OCI-LY1 (cell line): ENCODE measurements around the gene TMED10.
"Not testable (repeated sequence)": the region's sequence is repeated elsewhere in the genome, so short reads cannot be mapped to it uniquely, and the experiment has no call there.

Experiments
- H2AFZ ChIP-seq: fragments of 200-600 bp; sonication (generic), shearing (Covaris generic); 2 replicates; pipeline ENCODE4 v1.6.0; 2014; ENCODE audit warnings: antibody characterized with exemption, mild to moderate bottlenecking, low read length
- H3F3A ChIP-seq: fragments of 200-600 bp; sonication (generic), shearing (Covaris generic); 2 replicates; pipeline ENCODE4 v1.6.0; 2014; ENCODE audit warnings: mild to moderate bottlenecking, antibody characterized with exemption, low read length, moderate library complexity; ENCODE audit not compliant: insufficient read depth
- H3K27ac ChIP-seq: fragments of 200-600 bp; sonication (generic); 2 replicates; pipeline ENCODE4 v1.5.1; 2014; ENCODE audit warnings: low read length, mixed run types, mild to moderate bottlenecking, low read depth; ENCODE audit not compliant: poor library complexity, severe bottlenecking
- H3K27me3 ChIP-seq: fragments of 200-600 bp; sonication (generic); 2 replicates; pipeline ENCODE4 v1.6.0; 2014; ENCODE audit warnings: antibody characterized with exemption, mild to moderate bottlenecking, low read length, moderate library complexity; ENCODE audit not compliant: insufficient read depth
- H3K36me3 ChIP-seq: fragments of 200-600 bp; sonication (generic); 2 replicates; pipeline ENCODE4 v1.6.1; 2014; ENCODE audit warnings: mild to moderate bottlenecking, antibody characterized with exemption, low read length, moderate library complexity, mixed read lengths; ENCODE audit not compliant: insufficient read depth
- H3K4me1 ChIP-seq: fragments of 200-600 bp; sonication (generic); 2 replicates; pipeline ENCODE4 v1.5.1; 2014; ENCODE audit warnings: mild to moderate bottlenecking, low read length, moderate library complexity; ENCODE audit not compliant: insufficient read depth, severe bottlenecking
- H3K4me2 ChIP-seq: fragments of 200-600 bp; sonication (generic), shearing (Covaris generic); 2 replicates; pipeline ENCODE4 v1.6.1; 2014; ENCODE audit warnings: low read length
- H3K4me3 ChIP-seq: fragments of 200-600 bp; sonication (generic); 2 replicates; pipeline ENCODE4 v1.5.1; 2014; ENCODE audit warnings: low read length, low read depth, mild to moderate bottlenecking, mixed read lengths; ENCODE audit not compliant: poor library complexity, severe bottlenecking
- H3K79me2 ChIP-seq: fragments of 200-600 bp; shearing (Covaris generic); 2 replicates; pipeline ENCODE4 v1.6.1; 2016; ENCODE audit warnings: mixed run types, low read length, mixed read lengths; ENCODE audit not compliant: insufficient read depth
- H3K9ac ChIP-seq: fragments of 200-600 bp; sonication (generic), shearing (Covaris generic); 2 replicates; pipeline ENCODE4 v1.6.1; 2014; ENCODE audit warnings: mild to moderate bottlenecking, low read length, mixed read lengths
- H3K9me2 ChIP-seq: fragments of 200-600 bp; sonication (generic), shearing (Covaris generic); 2 replicates; pipeline ENCODE4 v1.6.1; 2014; ENCODE audit warnings: low read depth, mild to moderate bottlenecking, low read length, mixed read lengths
- H3K9me3 ChIP-seq: fragments of 200-600 bp; shearing (Covaris generic); 2 replicates; pipeline ENCODE4 v1.6.1; 2014; ENCODE audit warnings: low read length, mixed read lengths
- H4K20me1 ChIP-seq: fragments of 200-600 bp; sonication (generic), shearing (Covaris generic); 2 replicates; pipeline ENCODE4 v1.6.0; 2016; ENCODE audit warnings: mild to moderate bottlenecking, low read length; ENCODE audit not compliant: insufficient read depth
- EZH2 ChIP-seq: fragments of 200-600 bp; sonication (generic), shearing (Covaris generic); IDR thresholded peaks from 2 replicates; pipeline ENCODE4 v1.8.0; 2017; ENCODE audit warnings: borderline replicate concordance, mixed run types, mild to moderate bottlenecking, antibody characterized with exemption, low read length, moderate library complexity, mixed read lengths
- TF ChIP-seq, protein P1 (sequence below): fragments of 200-600 bp; sonication (generic), shearing (Covaris generic); IDR thresholded peaks from 2 replicates; pipeline ENCODE4 v1.5.1; 2017; ENCODE audit warnings: mild to moderate bottlenecking, antibody characterized with exemption, low read length, moderate library complexity, mixed read lengths

TMED10 gene

DNA sequence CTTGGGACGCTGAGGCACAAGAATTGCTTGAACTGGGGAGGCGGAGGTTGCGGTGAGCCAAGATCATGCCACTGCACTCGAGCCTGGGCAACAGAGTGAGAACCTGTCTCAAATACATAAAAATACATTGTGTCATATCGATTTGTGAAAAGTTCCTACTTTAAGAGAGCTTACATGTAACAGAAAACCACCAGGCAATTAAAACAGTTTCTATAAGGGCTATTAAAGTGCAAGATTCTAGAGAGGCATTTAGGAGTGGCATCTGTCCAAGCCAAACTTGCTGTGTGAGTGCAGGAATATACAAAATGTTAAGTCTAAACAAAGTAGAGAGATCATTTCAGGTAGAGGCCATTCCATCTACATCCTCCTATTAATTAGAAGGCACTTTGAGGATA is 47.8 kb downstream of the TMED10 start:
- Histone ChIP-seq H3K27ac (no peak overlapping the region), H3K79me2 (peaks cover 32% of the 10 kb centered on the region), H3K4me1 (peaks cover 40% of the 10 kb centered on the region), H2AFZ (no peak overlapping the region), H3K4me2 (peak overlapping the region; percentile 100), H3K36me3 (peaks cover 14% of the 10 kb centered on the region), H3K9me3 (no peaks in the 10 kb centered on the region), H3K9ac (peak overlapping the region; percentile 94; the same call in 1 of the 2 replicates), H3K4me3 (peak overlapping the region; percentile 91), H3K9me2 (no peaks in the 10 kb centered on the region), H4K20me1 (no peaks in the 10 kb centered on the region), H3K27me3 (no peaks in the 10 kb centered on the region), H3F3A (no peaks in the 10 kb centered on the region)
- TF ChIP-seq EZH2, result no peak
- TF ChIP-seq, protein P1, sequence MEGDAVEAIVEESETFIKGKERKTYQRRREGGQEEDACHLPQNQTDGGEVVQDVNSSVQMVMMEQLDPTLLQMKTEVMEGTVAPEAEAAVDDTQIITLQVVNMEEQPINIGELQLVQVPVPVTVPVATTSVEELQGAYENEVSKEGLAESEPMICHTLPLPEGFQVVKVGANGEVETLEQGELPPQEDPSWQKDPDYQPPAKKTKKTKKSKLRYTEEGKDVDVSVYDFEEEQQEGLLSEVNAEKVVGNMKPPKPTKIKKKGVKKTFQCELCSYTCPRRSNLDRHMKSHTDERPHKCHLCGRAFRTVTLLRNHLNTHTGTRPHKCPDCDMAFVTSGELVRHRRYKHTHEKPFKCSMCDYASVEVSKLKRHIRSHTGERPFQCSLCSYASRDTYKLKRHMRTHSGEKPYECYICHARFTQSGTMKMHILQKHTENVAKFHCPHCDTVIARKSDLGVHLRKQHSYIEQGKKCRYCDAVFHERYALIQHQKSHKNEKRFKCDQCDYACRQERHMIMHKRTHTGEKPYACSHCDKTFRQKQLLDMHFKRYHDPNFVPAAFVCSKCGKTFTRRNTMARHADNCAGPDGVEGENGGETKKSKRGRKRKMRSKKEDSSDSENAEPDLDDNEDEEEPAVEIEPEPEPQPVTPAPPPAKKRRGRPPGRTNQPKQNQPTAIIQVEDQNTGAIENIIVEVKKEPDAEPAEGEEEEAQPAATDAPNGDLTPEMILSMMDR, result no peak

DNA sequence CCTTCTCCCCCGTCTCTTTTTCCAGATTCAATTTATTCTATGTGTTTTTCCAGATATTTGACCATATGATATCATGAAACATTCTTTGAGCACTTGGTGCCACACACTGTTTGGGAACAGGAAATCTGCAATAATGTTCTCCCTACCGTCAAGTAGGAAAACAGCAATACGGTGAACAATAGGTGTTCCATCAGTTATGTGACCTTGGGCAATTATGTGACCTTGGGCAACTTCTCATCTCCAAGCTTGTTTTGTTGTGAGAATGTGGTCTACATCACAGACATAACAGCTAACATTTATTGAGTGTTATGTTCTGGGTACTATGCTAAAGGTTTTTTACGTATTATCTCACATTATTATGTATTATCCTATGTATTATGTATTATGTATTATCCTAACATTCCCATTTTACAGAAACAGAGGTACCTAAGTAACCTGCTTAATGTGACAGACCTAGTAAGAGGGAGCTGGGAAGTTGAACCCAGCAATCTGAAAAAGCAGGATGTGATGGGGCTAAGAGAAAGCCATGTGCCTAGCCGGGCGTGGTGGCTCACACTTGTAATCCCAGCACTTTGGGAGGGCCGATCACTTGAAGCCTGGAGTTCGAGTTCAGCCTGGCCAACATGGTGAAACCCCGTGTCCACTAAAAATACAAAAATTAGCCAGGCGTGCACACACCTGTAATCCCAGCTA is 48.4 kb downstream of the TMED10 start:
- peak overlapping the region; percentile 94 for H3K9ac ChIP-seq
- peak overlapping the region; percentile 91 for H3K4me3 ChIP-seq
- H3K79me2 ChIP-seq, result peaks cover 32% of the 10 kb centered on the region

DNA sequence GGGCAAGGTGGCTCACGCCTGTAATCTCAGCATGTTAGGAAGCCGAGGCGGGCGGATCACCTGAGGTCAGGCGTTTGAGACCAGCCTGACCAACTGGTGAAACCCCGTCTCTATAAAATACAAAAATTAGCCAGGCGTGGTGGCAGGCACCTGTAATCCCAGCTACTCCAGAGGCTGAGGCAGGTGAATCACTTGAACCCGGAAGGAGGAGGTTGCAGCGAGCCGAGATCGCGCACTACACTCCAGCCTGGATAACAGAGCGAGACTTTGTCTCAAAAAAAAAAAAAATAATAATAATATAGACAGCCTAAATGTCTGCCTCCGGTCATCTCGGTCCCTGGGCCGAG is 49.0 kb downstream of the TMED10 start:
- peak overlapping the region; percentile 53 for H3K27ac ChIP-seq

More for the DNA sequence above, 48.4 kb downstream of the TMED10 start:
- Histone ChIP-seq H2AFZ (no peak overlapping the region), H3K4me2 (peak overlapping the region; percentile 100), H3K9me2 (no peaks in the 10 kb centered on the region), H3K27ac (peak overlapping the region; percentile 18), H3K27me3 (no peaks in the 10 kb centered on the region), H3K9me3 (no peaks in the 10 kb centered on the region), H3K36me3 (peaks cover 10% of the 10 kb centered on the region; the same call in 1 of the 2 replicates), H3F3A (no peaks in the 10 kb centered on the region), H4K20me1 (no peaks in the 10 kb centered on the region), H3K4me1 (peaks cover 40% of the 10 kb centered on the region)
- TF ChIP-seq, protein P1, result no peak
- no peak for TF ChIP-seq EZH2

More for the DNA sequence above, 49.0 kb downstream of the TMED10 start:
- H3K4me3 ChIP-seq, result peak overlapping the region; percentile 91
- H3K4me2 ChIP-seq, result peak overlapping the region; percentile 100
- 0 out of 2 replicates have a peak overlapping the region, but pooled peaks have one; percentile 2 for H2AFZ ChIP-seq
- H3K79me2 ChIP-seq, result peaks cover 32% of the 10 kb centered on the region
- not testable (repeated sequence) for H3K9me2 ChIP-seq, H4K20me1 ChIP-seq, H3K27me3 ChIP-seq, H3K36me3 ChIP-seq, H3F3A ChIP-seq, H3K9me3 ChIP-seq
- H3K9ac ChIP-seq, result peak overlapping the region; percentile 94
- H3K4me1 ChIP-seq, result peaks cover 40% of the 10 kb centered on the region
